Osteoblast (primary cell): Measurements from ENCODE around the gene HOXA1. TPM values are rescaled to one million over a fixed set of nuclear protein-coding genes. Genes with fewer than 3 reads are reported as not detected.

Experiments used
- DNase-seq: peaks from one replicate; pipeline ENCODE4 v3.0.0; 2011; ENCODE audit warnings: low spot score, mixed read lengths; ENCODE audit not compliant: insufficient read length; ENCODE audit errors: missing footprints
- H2AFZ ChIP-seq: 2 replicates; pipeline ENCODE4 v1.6.0; 2011; ENCODE audit warnings: mild to moderate bottlenecking, low read length
- H3K27ac ChIP-seq: 2 replicates; pipeline ENCODE4 v1.5.1; 2011; ENCODE audit warnings: mild to moderate bottlenecking, low read depth, low read length, moderate library complexity
- H3K27me3 ChIP-seq: 2 replicates; pipeline ENCODE4 v1.6.0; 2012; ENCODE audit warnings: mild to moderate bottlenecking, control low read depth, inconsistent platforms, low read length, moderate library complexity; ENCODE audit not compliant: insufficient read depth
- H3K36me3 ChIP-seq: 2 replicates; pipeline ENCODE4 v1.5.1; 2011; ENCODE audit warnings: mild to moderate bottlenecking, low read length, control low read depth, moderate library complexity; ENCODE audit not compliant: insufficient read depth
- H3K4me1 ChIP-seq: 2 replicates; pipeline ENCODE4 v1.5.1; 2011; ENCODE audit warnings: mild to moderate bottlenecking, low read length, control low read depth, moderate library complexity; ENCODE audit not compliant: insufficient read depth
- H3K4me2 ChIP-seq: 2 replicates; pipeline ENCODE4 v1.6.0; 2011; ENCODE audit warnings: mild to moderate bottlenecking, low read length; ENCODE audit not compliant: insufficient read depth
- H3K4me3 ChIP-seq: fragments of 200-600 bp; sonication (generic); 3 replicates; pipeline ENCODE4 v1.5.1; 2012; ENCODE audit warnings: mild to moderate bottlenecking, low read length, inconsistent platforms; ENCODE audit not compliant: insufficient read depth
- H3K79me2 ChIP-seq: 2 replicates; pipeline ENCODE4 v1.6.0; 2012; ENCODE audit warnings: mild to moderate bottlenecking, low read length, control low read depth, inconsistent platforms; ENCODE audit not compliant: insufficient read depth
- H3K9me3 ChIP-seq: 2 replicates; pipeline ENCODE4 v1.5.1; 2011; ENCODE audit warnings: low read depth, low read length, control low read depth
- H4K20me1 ChIP-seq: 2 replicates; pipeline ENCODE4 v1.6.0; 2012; ENCODE audit warnings: mild to moderate bottlenecking, low read length, control low read depth; ENCODE audit not compliant: insufficient read depth
- total RNA-seq: library from RNA; depleted of rRNA; stranded (reverse); fragments of >200 nt; gene quantifications from 2 replicates; pipeline ENCODE4 v1.2.3, GENCODE V29; 2012
- TF ChIP-seq, protein P1 (sequence below): IDR thresholded peaks from 2 replicates; pipeline ENCODE4 v1.5.1; 2011; ENCODE audit warnings: mild to moderate bottlenecking, low read depth, low read length, moderate library complexity; ENCODE audit errors: extremely low read depth

The HOXA1 gene
- total RNA-seq, 1 donor, result 0.72 TPM

DNA sequence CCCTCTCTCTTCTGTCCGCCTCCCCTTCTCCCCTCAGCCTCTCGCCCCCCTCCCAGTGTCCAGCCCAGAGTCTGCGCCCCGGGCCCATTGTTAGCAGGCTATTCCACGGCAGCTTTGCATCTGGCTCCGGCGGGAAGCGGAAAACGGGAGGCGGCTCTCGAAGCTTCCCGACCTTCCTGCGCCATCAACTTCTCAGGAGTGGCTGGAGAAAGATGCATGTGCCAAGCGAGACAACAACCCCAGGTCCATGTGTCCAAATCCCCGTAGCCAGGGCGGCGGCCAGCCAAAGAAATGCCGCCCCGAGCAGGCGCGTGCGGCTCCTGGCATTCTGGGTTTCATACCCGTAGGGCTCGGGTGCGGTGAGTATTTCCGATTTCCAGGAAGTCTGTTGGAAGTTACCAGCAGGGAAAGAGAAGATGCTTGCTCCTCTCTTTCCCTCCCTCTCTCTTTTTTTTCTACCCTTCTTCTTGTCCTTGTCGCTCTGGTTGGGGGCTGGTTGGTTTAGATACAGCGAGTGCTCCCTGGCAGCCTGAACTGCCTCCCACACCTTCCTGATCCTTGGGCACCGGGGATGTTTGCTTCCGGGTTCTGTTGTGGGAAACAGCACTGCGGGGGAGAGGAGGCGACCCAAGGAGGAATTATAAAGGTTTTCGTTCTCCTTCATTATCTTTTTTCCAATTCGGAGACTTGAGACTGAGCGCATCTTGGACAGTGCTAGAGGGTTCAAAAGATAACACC, 7.9 kb upstream of the HOXA1 start:
- H3K27me3 ChIP-seq, result no peaks in the 10 kb centered on the region
- TF ChIP-seq, protein P1, sequence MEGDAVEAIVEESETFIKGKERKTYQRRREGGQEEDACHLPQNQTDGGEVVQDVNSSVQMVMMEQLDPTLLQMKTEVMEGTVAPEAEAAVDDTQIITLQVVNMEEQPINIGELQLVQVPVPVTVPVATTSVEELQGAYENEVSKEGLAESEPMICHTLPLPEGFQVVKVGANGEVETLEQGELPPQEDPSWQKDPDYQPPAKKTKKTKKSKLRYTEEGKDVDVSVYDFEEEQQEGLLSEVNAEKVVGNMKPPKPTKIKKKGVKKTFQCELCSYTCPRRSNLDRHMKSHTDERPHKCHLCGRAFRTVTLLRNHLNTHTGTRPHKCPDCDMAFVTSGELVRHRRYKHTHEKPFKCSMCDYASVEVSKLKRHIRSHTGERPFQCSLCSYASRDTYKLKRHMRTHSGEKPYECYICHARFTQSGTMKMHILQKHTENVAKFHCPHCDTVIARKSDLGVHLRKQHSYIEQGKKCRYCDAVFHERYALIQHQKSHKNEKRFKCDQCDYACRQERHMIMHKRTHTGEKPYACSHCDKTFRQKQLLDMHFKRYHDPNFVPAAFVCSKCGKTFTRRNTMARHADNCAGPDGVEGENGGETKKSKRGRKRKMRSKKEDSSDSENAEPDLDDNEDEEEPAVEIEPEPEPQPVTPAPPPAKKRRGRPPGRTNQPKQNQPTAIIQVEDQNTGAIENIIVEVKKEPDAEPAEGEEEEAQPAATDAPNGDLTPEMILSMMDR, result no peak
- H3K36me3 ChIP-seq, result peaks cover 27% of the 10 kb centered on the region
- no peak overlapping the region for H3K27ac ChIP-seq
- H4K20me1 ChIP-seq, result peaks cover 15% of the 10 kb centered on the region
- no peaks in the 10 kb centered on the region for H3K9me3 ChIP-seq
- H3K79me2 ChIP-seq, result peaks cover 29% of the 10 kb centered on the region
- H3K4me2 ChIP-seq, result no peak overlapping the region
- no peak overlapping the region for H3K4me3 ChIP-seq
- H2AFZ ChIP-seq, result no peak overlapping the region
- DNase-seq, result peak; percentile 87
- H3K4me1 ChIP-seq, result peaks cover 18% of the 10 kb centered on the region

DNA sequence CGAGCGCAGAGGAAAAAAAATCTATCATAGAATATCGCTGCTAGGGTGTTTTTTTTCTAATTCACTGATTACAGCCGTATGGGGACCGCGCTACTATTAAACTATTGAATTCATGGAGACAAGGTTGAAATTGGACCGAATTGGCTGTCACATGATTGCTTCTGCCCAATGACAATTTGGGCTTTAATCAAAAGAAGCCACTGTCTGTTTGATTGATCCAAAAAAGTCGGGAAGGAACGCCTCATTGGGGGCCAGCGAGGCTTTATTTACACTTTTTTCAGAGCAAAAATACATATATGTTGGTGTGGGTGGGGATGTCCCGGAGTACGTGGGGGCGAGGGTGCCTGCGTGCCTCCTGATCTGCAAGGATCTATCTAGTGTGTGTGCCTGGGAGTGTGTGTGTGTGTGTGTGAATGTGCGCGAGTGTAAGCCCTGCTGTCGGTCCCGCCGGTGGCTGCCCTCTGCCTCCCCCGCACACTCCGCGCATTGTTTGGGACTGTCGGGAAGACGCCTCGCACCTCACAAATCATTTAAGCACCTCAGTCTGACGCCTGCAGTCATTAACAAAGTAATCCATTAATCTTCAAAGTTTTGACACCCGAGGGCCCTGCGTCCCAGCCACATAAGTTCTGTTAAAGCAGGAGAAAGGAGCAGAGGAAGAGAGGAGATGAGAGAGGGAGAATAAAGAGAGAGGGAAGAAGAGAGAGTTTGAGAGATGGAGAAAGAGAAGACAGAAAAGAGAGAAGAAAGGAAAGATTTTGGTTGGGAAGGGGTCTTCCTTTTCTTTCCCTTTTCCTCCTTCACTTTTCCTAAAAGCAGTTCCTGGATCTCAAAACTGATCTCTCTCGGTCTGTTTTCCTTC, 7.0 kb upstream of the HOXA1 start, which contains the start of gene HOXA2:
HOXA2 (minus strand) TSS at position 103 of the 862 bp plus-strand sequence. CDS start 183 bp downstream, outside the sequence.
- Histone ChIP-seq H2AFZ (no peak within 1 kb of the TSS), H3K9me3 (no peaks in the 10 kb centered on the region), H3K27ac (no peak within 1 kb of the TSS), H3K4me3 (no peak within 1 kb of the TSS), H3K27me3 (no peaks in the 10 kb centered on the region), H3K4me2 (no peak within 1 kb of the TSS), H3K36me3 (peaks cover 27% of the 10 kb centered on the region), H3K4me1 (peaks cover 21% of the 10 kb centered on the region), H3K79me2 (peaks cover 38% of the 10 kb centered on the region), H4K20me1 (peaks cover 15% of the 10 kb centered on the region)
- DNase-seq, result peak; percentile 81
- TF ChIP-seq, protein P1, result no peak

DNA sequence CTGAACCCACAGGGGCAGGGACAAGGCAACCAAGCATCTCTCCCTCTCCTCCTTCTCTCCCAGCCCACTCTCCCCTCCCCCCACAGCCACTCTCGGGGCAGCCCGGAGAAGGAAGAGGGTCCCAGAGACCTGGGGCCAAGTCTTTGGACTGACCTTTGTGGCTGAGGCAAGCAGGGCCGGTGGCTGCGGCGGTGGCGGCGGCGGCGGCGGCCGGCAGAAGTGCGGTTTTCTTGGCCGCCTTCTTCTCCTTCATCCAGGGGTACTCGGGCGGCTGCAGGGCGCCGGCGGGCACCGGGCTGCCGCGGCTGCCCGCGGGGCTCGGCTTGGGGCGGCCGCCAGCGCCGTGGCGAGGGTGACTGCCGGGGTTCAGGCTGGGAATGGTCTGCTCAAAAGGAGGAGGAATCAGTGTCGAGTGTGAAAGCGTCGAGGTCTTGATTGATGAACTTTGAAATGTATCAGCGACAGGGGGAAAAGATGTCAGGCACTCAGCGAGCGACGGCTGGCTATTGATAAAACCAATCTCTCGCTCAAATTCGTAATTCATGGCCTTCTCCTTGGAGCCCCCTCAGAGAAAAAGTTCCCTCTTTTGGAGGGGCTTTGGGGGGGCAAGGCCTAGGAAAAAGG, 6.3 kb upstream of the HOXA1 start:
- Histone ChIP-seq H3K4me1 (peaks cover 27% of the 10 kb centered on the region), H3K4me2 (no peak overlapping the region), H3K79me2 (peaks cover 45% of the 10 kb centered on the region), H3K36me3 (peaks cover 27% of the 10 kb centered on the region), H3K27ac (no peak overlapping the region), H3K9me3 (no peaks in the 10 kb centered on the region), H3K27me3 (no peaks in the 10 kb centered on the region), H4K20me1 (peaks cover 20% of the 10 kb centered on the region), H2AFZ (no peak overlapping the region), H3K4me3 (no peak overlapping the region)
- peak; percentile 76 for DNase-seq
- TF ChIP-seq, protein P1, result no peak
